Right ventricle myocardium inferior (tissue), 1 donor: Measurements from ENCODE around the gene FLVCR2. TPM values are rescaled to one million over a fixed set of nuclear protein-coding genes. Genes with fewer than 3 reads are reported as not detected.
A peak's percentile ranks its signal among the peaks of the same experiment; 100 is the strongest.

Source experiments
- ATAC-seq: fragments of 200-7000 bp; cut with Tn5 transposase; one replicate; pipeline ENCODE4 v1.9.1; 2020; ENCODE audit warnings: mild to moderate bottlenecking, moderate library complexity
- DNase-seq: peaks from one replicate; pipeline ENCODE4 v3.0.0; 2021; ENCODE audit errors: missing footprints
- intact Hi-C: fragments of 100-400 bp; cut with DNase I; formaldehyde crosslinking; loops from one replicate; pipeline ENCODE4 v1.11.0; 2022
- total RNA-seq: library from RNA; stranded (reverse); fragmentation: NEBNext Ultra II Directional; extraction: Animal tissue kit (Norgen Biotek cat#: 25700); gene quantifications from one replicate; pipeline ENCODE4 v1.2.1, GENCODE V29; 2021
- donor health status: DM: no; HTN: yes; CAD: no; lungs with severe emphysema.

FLVCR2 gene
- total RNA-seq, 1 donor from 2014 or later, result 3.4 TPM

GRCh38 chr14:75649337-75649736 lies 70.9 kb downstream of the FLVCR2 start:
- intact Hi-C loops, result no loop called here

GRCh38 chr14:75649773-75650172 lies 71.4 kb downstream of the FLVCR2 start:
- intact Hi-C loops, result loop anchor here (10.0 kb wide), 1 partner anchor 345 kb away; no protein-coding TSS in a partner anchor

More at GRCh38 chr14:75649337-75649736, 70.9 kb downstream of the FLVCR2 start:
- no peak for ATAC-seq
- DNase-seq, result no peak

GRCh38 chr14:75650253-75651058 lies 72.0 kb downstream of the FLVCR2 start:
- intact Hi-C loops, result loop anchor here (10.0 kb wide), 1 partner anchor 346 kb away; no protein-coding TSS in a partner anchor
- ATAC-seq (no peak), DNase-seq (no peak)

More at GRCh38 chr14:75649773-75650172, 71.4 kb downstream of the FLVCR2 start:
- no peak for ATAC-seq
- no peak for DNase-seq

GRCh38 chr14:75653563-75653962 lies 75.1 kb downstream of the FLVCR2 start:
- DNase-seq (no peak), ATAC-seq (no peak)
- intact Hi-C loops, result loop anchor here (10.0 kb wide), 1 partner anchor 349 kb away; no protein-coding TSS in a partner anchor

GRCh38 chr14:75654127-75654732 lies 75.8 kb downstream of the FLVCR2 start:
- intact Hi-C loops, result loop anchor here (1.0 to 10.0 kb wide), 2 partner anchors 77 to 349 kb away; no protein-coding TSS in a partner anchor
- ATAC-seq (peak; percentile 87), DNase-seq (peak; percentile 83)

- no peak for DNase-seq
- no peak for ATAC-seq
- intact Hi-C loops, result loop anchor here (10.0 kb wide), 1 partner anchor 350 kb away; no protein-coding TSS in a partner anchor
These were observed 76.8 kb downstream of the FLVCR2 start for GRCh38 chr14:75655235-75655634.

- intact Hi-C loops, result loop anchor here (10.0 kb wide), 1 partner anchor 353 kb away; no protein-coding TSS in a partner anchor
- ATAC-seq (no peak), DNase-seq (no peak)
These were observed 78.9 kb downstream of the FLVCR2 start for GRCh38 chr14:75657331-75657730.

- DNase-seq (no peak), ATAC-seq (no peak)
- intact Hi-C loops, result loop anchor here (10.0 kb wide), 1 partner anchor 354 kb away; no protein-coding TSS in a partner anchor
These were observed 80.5 kb downstream of the FLVCR2 start for GRCh38 chr14:75658957-75659356.

- ATAC-seq, result no peak
- intact Hi-C loops, result no loop called here
- DNase-seq, result no peak
These were observed 81.8 kb downstream of the FLVCR2 start for GRCh38 chr14:75660238-75660629.

GRCh38 chr14:75660630-75661498 lies 82.4 kb downstream of the FLVCR2 start, which contains the start of the genes ERG28 and TTLL5:
Gene ERG28, minus strand, starts transcription at chr14:75660876. Its CDS starts 3,374 bp downstream, at chr14:75657502.
Gene TTLL5, plus strand, starts transcription at chr14:75661246. Its CDS starts 1,904 bp downstream, at chr14:75663150.
- ATAC-seq (peak; percentile 97), DNase-seq (peak; percentile 99)
- intact Hi-C loops, result no loop called here

- ATAC-seq, result no peak
- no peak for DNase-seq
- intact Hi-C loops, result no loop called here
These were observed 83.0 kb downstream of the FLVCR2 start for GRCh38 chr14:75661499-75661814.

- DNase-seq (no peak), ATAC-seq (no peak)
- intact Hi-C loops, result no loop called here
These were observed 84.5 kb downstream of the FLVCR2 start for GRCh38 chr14:75662966-75663365.

- intact Hi-C loops, result no loop called here
- ATAC-seq, result peak; percentile 28
- DNase-seq, result no peak
These were observed 88.8 kb downstream of the FLVCR2 start for GRCh38 chr14:75667099-75667765.

- no peak for DNase-seq
- ATAC-seq, result no peak
- intact Hi-C loops, result no loop called here
These were observed 94.3 kb downstream of the FLVCR2 start for GRCh38 chr14:75672605-75673192.

- ATAC-seq, result no peak
- intact Hi-C loops, result no loop called here
- DNase-seq, result no peak
These were observed 95.1 kb downstream of the FLVCR2 start for GRCh38 chr14:75673345-75674035.

GRCh38 chr14:75675265-75675960 lies 97.0 kb downstream of the FLVCR2 start:
- DNase-seq (no peak), ATAC-seq (no peak)
- intact Hi-C loops, result no loop called here

- ATAC-seq (no peak), DNase-seq (no peak)
- intact Hi-C loops, result no loop called here
These were observed 107.5 kb downstream of the FLVCR2 start for GRCh38 chr14:75685910-75686309.
